Activated CD4-positive, CD25-positive, alpha-beta regulatory T cell (primary cell): ENCODE data around the gene COL15A1.
"Not testable (repeated sequence)": the region's sequence is repeated elsewhere in the genome, so short reads cannot be mapped to it uniquely, and the experiment has no call there.

Source experiments
- DNase-seq, 4 experiments: peaks; one replicate each; lab custom pipeline; 2025; lab: John Stamatoyannopoulos, UW

Gene COL15A1

GRCh38 chr9:99079542-99079941 is 135.8 kb downstream of the COL15A1 start:
- DNase-seq: no peak

- no peak for DNase-seq
These were observed 139.3 kb downstream of the COL15A1 start for GRCh38 chr9:99083051-99083450.

- DNase-seq: no peak
These were observed 142.5 kb downstream of the COL15A1 start for GRCh38 chr9:99085949-99086948.

GRCh38 chr9:99087462-99087861 is 143.8 kb downstream of the COL15A1 start:
- DNase-seq: no peak

GRCh38 chr9:99090336-99091130 is 146.8 kb downstream of the COL15A1 start:
- DNase-seq: no peak

GRCh38 chr9:99092643-99093491 is 149.2 kb downstream of the COL15A1 start:
- DNase-seq: peak in 2 of 4 experiments; percentile 14 to 24

GRCh38 chr9:99093492-99093791 is 149.7 kb downstream of the COL15A1 start:
- no peak for DNase-seq

- no peak for DNase-seq
These were observed 151.9 kb downstream of the COL15A1 start for GRCh38 chr9:99095565-99095964.

GRCh38 chr9:99096409-99096808 is 152.7 kb downstream of the COL15A1 start:
- DNase-seq: no peak

- DNase-seq: not testable (repeated sequence)
These were observed 156.3 kb downstream of the COL15A1 start for GRCh38 chr9:99099806-99100585.

GRCh38 chr9:99101271-99101670 is 157.6 kb downstream of the COL15A1 start:
- no peak for DNase-seq

GRCh38 chr9:99101812-99102211 is 158.1 kb downstream of the COL15A1 start:
- DNase-seq: no peak

- DNase-seq: no peak
These were observed 159.6 kb downstream of the COL15A1 start for GRCh38 chr9:99103054-99103895.

GRCh38 chr9:99103901-99104458 is 160.3 kb downstream of the COL15A1 start:
- no peak for DNase-seq

GRCh38 chr9:99104459-99105151 is 160.9 kb downstream of the COL15A1 start, which contains the start of gene TGFBR1:
TSS of gene TGFBR1 (plus strand) at chr9:99105113. CDS start at chr9:99105206, 93 bp downstream.
- DNase-seq: peak; percentile 75 to 90 (median 82)

- DNase-seq: peak in 3 of 4 experiments; percentile 29 to 44 (median 39)
These were observed 161.7 kb downstream of the COL15A1 start for GRCh38 chr9:99105152-99106043.

GRCh38 chr9:99106044-99106375 is 162.3 kb downstream of the COL15A1 start:
- no peak for DNase-seq

- DNase-seq: no peak
These were observed 163.7 kb downstream of the COL15A1 start for GRCh38 chr9:99107421-99107820.
